Transverse colon (tissue), 4 donors: ENCODE results near the gene SERPINB2. TPM values are rescaled to one million over a fixed set of nuclear protein-coding genes. Genes with fewer than 3 reads are reported as not detected.

ENCODE experiments used
- DNase-seq: peaks from one replicate; pipeline ENCODE4 v3.0.0-alpha.2; 2019
- H3K27ac ChIP-seq, 4 donors: fragments of 200-600 bp; sonication (generic); 2 replicates each; pipeline ENCODE4 v1.5.1; 2016 to 2018; ENCODE audit warnings: inconsistent platforms in 4 of 4
- H3K27me3 ChIP-seq: fragments of 200-600 bp; sonication (generic); 2 replicates; pipeline ENCODE4 v1.5.1; 2017; ENCODE audit warnings: inconsistent platforms
- H3K36me3 ChIP-seq, 4 donors: fragments of 200-600 bp; sonication (generic); 2 replicates each; pipeline ENCODE4 v1.5.1; 2017 to 2019; ENCODE audit warnings: inconsistent platforms in 4 of 4
- H3K4me1 ChIP-seq, 4 donors: fragments of 200-600 bp; sonication (generic); 2 replicates each; pipeline ENCODE4 v1.5.1; 2017 to 2020; ENCODE audit warnings: inconsistent platforms in 4 of 4
- H3K4me3 ChIP-seq, 4 donors: fragments of 200-600 bp; sonication (generic); 1 replicate in 1 of 4; 2 replicates in 3 of 4; pipeline versions ENCODE4 v1.5.1 to v1.6.1; 2017 to 2019; ENCODE audit warnings: inconsistent platforms in 4 of 4
- H3K9me3 ChIP-seq, 2 donors: fragments of 200-600 bp; sonication (generic); 2 replicates each; pipeline ENCODE4 v1.5.1; 2017 to 2019; ENCODE audit warnings: inconsistent platforms in 2 of 2
- CTCF ChIP-seq, 5 experiments: fragments of 200-600 bp in 3 of 5; fragments of 450-650 bp in 2 of 5; sonication (generic) in 3 of 5; IDR thresholded peaks; 1 replicate in 2 of 5; 2 replicates in 3 of 5; pipeline ENCODE4 v1.5.1; 2016 to 2017; ENCODE audit warnings: antibody characterized with exemption in 5 of 5, inconsistent platforms in 3 of 5, mild to moderate bottlenecking in 2 of 5, moderate library complexity in 1 of 5
- EP300 ChIP-seq: sonication (generic); formaldehyde crosslinking; IDR thresholded peaks from one replicate; pipeline ENCODE4 v1.6.1; 2017; ENCODE audit warnings: antibody characterized with exemption, low read depth
- POLR2A ChIP-seq: fragments of 450-650 bp; IDR thresholded peaks from one replicate; pipeline ENCODE4 v1.6.1; 2016; ENCODE audit warnings: antibody characterized with exemption, mild to moderate bottlenecking, moderate library complexity
- POLR2AphosphoS5 ChIP-seq, 3 donors: sonication (generic); formaldehyde crosslinking; IDR thresholded peaks; one replicate each; pipeline ENCODE4 v1.6.1; 2016; ENCODE audit warnings: antibody characterized with exemption in 3 of 3
- WGBS, 2 donors: methylation state at CpG; one replicate each; pipeline ENCODE4 v1.1.5; 2018; ENCODE audit warnings: low coverage in 1 of 2; 5-methylcytosine and 5-hydroxymethylcytosine counted together
- in situ Hi-C, 4 donors: fragments of 200-750 bp; cut with MboI; loops; one replicate each; pipeline versions ENCODE4 v1.15.0 to v1.15.1; 2017; ENCODE audit warnings: low sequenced_read_pairs in 3 of 4, low pct_ligation_motif_present in 1 of 4, low pct_unique_long_range_greater_than_20kb in 1 of 4
- intact Hi-C: fragments of 100-400 bp; cut with DNase I; formaldehyde crosslinking; loops from one replicate; pipeline ENCODE4 v1.15.1; 2023; ENCODE audit warnings: low total_unique reads
- total RNA-seq, 4 donors: library from RNA; depleted of rRNA; stranded (reverse); fragments of >200 nt; gene quantifications; one replicate each; pipeline ENCODE4 v1.1.0, GENCODE V29; 2016

SERPINB2 gene
- total RNA-seq: 10 to 100 TPM in 1 of 4 donors, not detected in 3; 48.3 TPM

- H3K9me3 ChIP-seq: no peaks in the 10 kb centered on the region
- intact Hi-C loops: no loop called here
- no peak within 1 kb of the TSS for H3K4me3 ChIP-seq
- in situ Hi-C loops: no loop called here
- no peak for TF ChIP-seq CTCF (IDR thresholded peaks at IDR 0.05)
- TF ChIP-seq EP300: no peak
- TF ChIP-seq POLR2AphosphoS5 (IDR thresholded peaks at IDR 0.05): no peak
- no peak for TF ChIP-seq POLR2A
- H3K27me3 ChIP-seq: no peaks in the 10 kb centered on the region
- DNase-seq: no peak
- no peak within 1 kb of the TSS for H3K27ac ChIP-seq
- 17 to 24% methylated on average over 1 of the region's 1 CpG for WGBS, 2 donors
- no peaks in the 10 kb centered on the region for H3K36me3 ChIP-seq
- no peaks in the 10 kb centered on the region for H3K4me1 ChIP-seq
Observed at GRCh38 chr18:63887424-63887823, at the start of gene SERPINB2. Gene SERPINB2, plus strand, starts transcription at chr18:63887705. Its CDS starts 3,740 bp downstream, at chr18:63891445.

- Histone ChIP-seq H3K4me1 (no peaks in the 10 kb centered on the region), H3K27me3 (peaks cover 5% of the 10 kb centered on the region), H3K4me3 (no peak overlapping the region), H3K36me3 (no peaks in the 10 kb centered on the region), H3K27ac (no peak overlapping the region), H3K9me3 (no peaks in the 10 kb centered on the region)
- no peak for TF ChIP-seq CTCF (IDR thresholded peaks at IDR 0.05)
- no peak for TF ChIP-seq POLR2A
- no peak for TF ChIP-seq POLR2AphosphoS5 (IDR thresholded peaks at IDR 0.05)
- TF ChIP-seq EP300: no peak
- in situ Hi-C loops (loop anchor here (10.0 to 25.0 kb wide), 2 partner anchors 318 to 331 kb away; no protein-coding TSS in a partner anchor), intact Hi-C loops (loop anchor here (5.0 kb wide), 1 partner anchor 326 kb away; no protein-coding TSS in a partner anchor)
- 55 to 72% methylated on average over 6 to 7 of the region's 7 CpGs for WGBS, 2 donors
- DNase-seq: no peak
Observed at GRCh38 chr18:63843008-63843407, 44.5 kb upstream of the SERPINB2 start.

- H3K27ac ChIP-seq: no peak overlapping the region
Observed at GRCh38 chr18:63844254-63844653, 43.3 kb upstream of the SERPINB2 start.

GRCh38 chr18:63848159-63848558 is 39.3 kb upstream of the SERPINB2 start:
- H3K9me3 ChIP-seq: no peaks in the 10 kb centered on the region
- TF ChIP-seq CTCF (IDR thresholded peaks at IDR 0.05): peak in 4 of 5 experiments; percentile 32 to 41 (median 40)
- TF ChIP-seq POLR2A: no peak
- TF ChIP-seq EP300: no peak
- TF ChIP-seq POLR2AphosphoS5 (IDR thresholded peaks at IDR 0.05): no peak
- no peak overlapping the region for H3K4me3 ChIP-seq
- no peaks in the 10 kb centered on the region for H3K36me3 ChIP-seq
- intact Hi-C loops: no loop called here
- in situ Hi-C loops: loop anchor here (10.0 to 25.0 kb wide), 2 partner anchors 323 to 336 kb away; no protein-coding TSS in a partner anchor
- no peaks in the 10 kb centered on the region for H3K27me3 ChIP-seq
- no peaks in the 10 kb centered on the region for H3K4me1 ChIP-seq
- WGBS, 2 donors: 0% methylated on average over 1 to 2 of the region's 2 CpGs
- H3K27ac ChIP-seq: no peak overlapping the region
- DNase-seq: no peak

More at GRCh38 chr18:63844254-63844653, 43.3 kb upstream of the SERPINB2 start:
- in situ Hi-C loops: loop anchor here (10.0 to 25.0 kb wide), 2 partner anchors 319 to 332 kb away; no protein-coding TSS in a partner anchor
- intact Hi-C loops: loop anchor here (5.0 kb wide), 1 partner anchor 327 kb away; no protein-coding TSS in a partner anchor
- DNase-seq: no peak
- Histone ChIP-seq H3K36me3 (no peaks in the 10 kb centered on the region), H3K4me3 (no peak overlapping the region), H3K27me3 (peaks cover 5% of the 10 kb centered on the region), H3K9me3 (no peaks in the 10 kb centered on the region), H3K4me1 (no peaks in the 10 kb centered on the region)
- TF ChIP-seq CTCF (IDR thresholded peaks at IDR 0.05): peak in 4 of 5 experiments; percentile 10 to 22 (median 17)
- TF ChIP-seq EP300: no peak
- WGBS, 2 donors: 0 to 14% methylated on average over 2 to 3 of the region's 3 CpGs
